Trophoblast cell (in vitro differentiated cells and primary cell): ENCODE data around the gene CEP164.
"Not testable (repeated sequence)": the region's sequence is repeated elsewhere in the genome, so short reads cannot be mapped to it uniquely, and the experiment has no call there.

Experiments used
- DNase-seq, 2 donors: peaks; one replicate each; pipeline ENCODE4 v3.0.0-alpha.2; 2016
- H2AFZ ChIP-seq: 2 replicates; pipeline ENCODE4 v1.6.1; 2013; ENCODE audit warnings: low read length, moderate library complexity, mild to moderate bottlenecking; ENCODE audit not compliant: insufficient read depth, poor library complexity
- H2AK5ac ChIP-seq: 2 replicates; pipeline ENCODE4 v1.6.1; 2013; ENCODE audit warnings: mild to moderate bottlenecking, low read length
- H2BK120ac ChIP-seq: 2 replicates; pipeline ENCODE4 v1.6.1; 2013; ENCODE audit warnings: low read length, mild to moderate bottlenecking, moderate library complexity; ENCODE audit not compliant: insufficient read depth, poor library complexity
- H2BK12ac ChIP-seq: 2 replicates; pipeline ENCODE4 v1.6.1; 2013; ENCODE audit warnings: mild to moderate bottlenecking, low read length, moderate library complexity
- H2BK5ac ChIP-seq: 2 replicates; pipeline ENCODE4 v1.6.1; 2013; ENCODE audit warnings: low read length, low read depth, moderate library complexity, mild to moderate bottlenecking; ENCODE audit not compliant: poor library complexity
- H3K14ac ChIP-seq: 2 replicates; pipeline ENCODE4 v1.6.1; 2013; ENCODE audit warnings: mild to moderate bottlenecking, low read length
- H3K18ac ChIP-seq: 2 replicates; pipeline ENCODE4 v1.6.1; 2013; ENCODE audit warnings: mild to moderate bottlenecking, low read length
- H3K23ac ChIP-seq: 2 replicates; pipeline ENCODE4 v1.6.1; 2013; ENCODE audit warnings: low read length
- H3K27ac ChIP-seq: 2 replicates; pipeline ENCODE4 v1.5.1; 2013; ENCODE audit warnings: low read depth, mild to moderate bottlenecking, inconsistent platforms, low read length, moderate library complexity
- H3K27me3 ChIP-seq: 2 replicates; pipeline ENCODE4 v1.6.1; 2013; ENCODE audit warnings: inconsistent platforms, mild to moderate bottlenecking, low read length, moderate library complexity; ENCODE audit not compliant: insufficient read depth
- H3K36me3 ChIP-seq, 2 experiments: 1 replicate in 1 of 2; 2 replicates in 1 of 2; pipeline ENCODE4 v1.6.1; 2013; ENCODE audit warnings: low read length in 2 of 2, mild to moderate bottlenecking in 2 of 2, moderate library complexity in 1 of 2; ENCODE audit not compliant: insufficient read depth in 2 of 2, control insufficient read depth in 1 of 2
- H3K4ac ChIP-seq: 2 replicates; pipeline ENCODE4 v1.6.1; 2013; ENCODE audit warnings: low read depth, mild to moderate bottlenecking, low read length, moderate library complexity
- H3K4me1 ChIP-seq, 2 experiments: 1 replicate in 1 of 2; 2 replicates in 1 of 2; pipeline ENCODE4 v1.6.1; 2013; ENCODE audit warnings: low read length in 2 of 2, mild to moderate bottlenecking in 2 of 2, moderate library complexity in 1 of 2; ENCODE audit not compliant: insufficient read depth in 2 of 2, control insufficient read depth in 1 of 2
- H3K4me2 ChIP-seq: 2 replicates; pipeline ENCODE4 v1.6.1; 2013; ENCODE audit warnings: inconsistent platforms, mild to moderate bottlenecking, low read length, moderate library complexity
- H3K4me3 ChIP-seq: 2 replicates; pipeline ENCODE4 v1.5.1; 2013; ENCODE audit warnings: mild to moderate bottlenecking, low read depth, low read length, inconsistent platforms
- H3K79me1 ChIP-seq: one replicate; pipeline ENCODE4 v1.6.1; 2013; ENCODE audit warnings: low read length
- H3K79me2 ChIP-seq: 2 replicates; pipeline ENCODE4 v1.6.1; 2013; ENCODE audit warnings: low read length, mild to moderate bottlenecking; ENCODE audit not compliant: control insufficient read depth, insufficient read depth, poor library complexity
- H3K9ac ChIP-seq: 2 replicates; pipeline ENCODE4 v1.6.1; 2013; ENCODE audit warnings: mild to moderate bottlenecking, low read length
- H3K9me3 ChIP-seq: 2 replicates; pipeline ENCODE4 v1.6.1; 2013; ENCODE audit warnings: low read depth, mild to moderate bottlenecking, control low read depth, inconsistent platforms, low read length; ENCODE audit not compliant: insufficient read depth
- H4K12ac ChIP-seq: 2 replicates; pipeline ENCODE4 v1.6.1; 2013; ENCODE audit warnings: low read depth, mild to moderate bottlenecking, low read length, moderate library complexity
- H4K8ac ChIP-seq: 2 replicates; pipeline ENCODE4 v1.6.1; 2013; ENCODE audit warnings: low read depth, mild to moderate bottlenecking, low read length, moderate library complexity
- H4K91ac ChIP-seq: one replicate; pipeline ENCODE4 v1.6.1; 2013; ENCODE audit warnings: low read depth, mild to moderate bottlenecking, low read length, moderate library complexity
- whole genome bisulfite sequencing: extraction: QIAGEN DNeasy Blood & Tissue Kit; methylation state at CpG from one replicate; pipeline ENCODE4 v1.1.7; 2013; ENCODE audit warnings: missing lambda C conversion rate; ENCODE audit not compliant: insufficient read length, insufficient coverage; ENCODE audit errors: extremely low coverage; 5-methylcytosine and 5-hydroxymethylcytosine counted together

CEP164 gene

DNA sequence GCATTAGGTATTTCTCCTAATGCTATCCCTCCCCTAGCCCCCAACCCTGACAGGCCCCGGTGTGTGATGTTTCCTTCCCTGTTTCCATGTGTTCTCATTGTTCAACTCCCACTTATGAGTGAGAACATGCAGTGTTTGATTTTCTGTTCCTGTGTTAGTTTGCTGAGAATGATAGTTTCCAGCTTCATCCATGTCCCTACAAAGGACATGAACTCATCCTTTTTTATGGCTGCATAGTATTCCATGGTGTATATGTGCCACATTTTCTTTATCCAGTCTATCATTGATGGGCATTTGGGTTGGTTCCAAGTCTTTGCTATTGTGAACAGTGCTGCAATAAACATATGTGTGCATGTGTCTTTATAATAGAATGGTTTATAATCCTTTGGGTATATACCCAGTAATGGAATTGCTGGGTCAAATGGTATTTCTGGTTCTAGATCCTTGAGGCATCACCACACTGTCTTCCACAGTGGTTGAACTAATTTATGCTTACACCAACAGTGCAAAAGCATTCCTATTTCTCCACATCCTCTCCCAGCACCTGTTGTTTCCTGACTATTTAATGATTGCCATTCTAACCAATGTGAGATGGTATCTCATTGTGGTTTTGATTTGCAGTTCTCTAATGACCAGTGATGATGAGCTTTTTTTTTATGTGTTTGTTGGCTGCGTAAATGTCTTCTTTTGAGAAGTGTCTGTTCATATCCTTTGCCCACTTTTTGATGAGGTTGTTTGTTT is 71.6 kb downstream of the CEP164 start:
- H3K79me1 ChIP-seq, H3K4me3 ChIP-seq, H3K23ac ChIP-seq, H3K4me2 ChIP-seq, H2BK120ac ChIP-seq, H3K9ac ChIP-seq, H4K91ac ChIP-seq, DNase-seq, H3K9me3 ChIP-seq, H2BK5ac ChIP-seq, H4K12ac ChIP-seq, H3K79me2 ChIP-seq, H3K27me3 ChIP-seq, H3K27ac ChIP-seq, H4K8ac ChIP-seq, H3K18ac ChIP-seq, H3K4ac ChIP-seq, H3K4me1 ChIP-seq, H2BK12ac ChIP-seq, H2AFZ ChIP-seq, H2AK5ac ChIP-seq, H3K14ac ChIP-seq: not testable (repeated sequence)
- no CpG with 5 or more reads among the region's 2 CpGs for WGBS
- peaks cover 26 to 29% of the 10 kb centered on the region in 2 experiments for H3K36me3 ChIP-seq

DNA sequence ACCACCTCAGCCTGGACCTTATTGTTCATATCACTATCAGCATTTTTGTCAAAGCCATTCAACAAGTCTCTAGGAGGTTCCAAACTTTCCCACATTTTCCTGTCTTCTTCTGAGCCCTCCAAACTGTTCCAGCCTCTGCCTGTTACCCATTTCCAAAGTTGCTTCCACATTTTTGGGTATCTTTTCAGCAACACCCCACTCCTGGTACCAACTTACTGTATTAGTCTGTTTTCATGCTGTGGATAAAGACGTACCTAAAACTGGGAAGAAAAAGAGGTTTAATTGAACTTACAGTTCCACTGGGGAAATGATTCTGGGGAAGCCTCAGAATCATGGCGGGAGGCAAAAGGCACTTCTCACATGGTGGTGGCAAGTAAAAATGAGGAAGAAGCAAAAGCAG is 78.2 kb downstream of the CEP164 start:
- H3K79me1 ChIP-seq, H4K91ac ChIP-seq, H2AK5ac ChIP-seq, H2BK120ac ChIP-seq, H2BK5ac ChIP-seq, H3K4me2 ChIP-seq, H3K79me2 ChIP-seq, H3K27me3 ChIP-seq, H4K12ac ChIP-seq, H3K4ac ChIP-seq, H3K23ac ChIP-seq, H3K4me1 ChIP-seq, H3K27ac ChIP-seq, H3K9ac ChIP-seq, H2AFZ ChIP-seq, H3K18ac ChIP-seq, H4K8ac ChIP-seq, H2BK12ac ChIP-seq, H3K14ac ChIP-seq, H3K9me3 ChIP-seq, DNase-seq, H3K4me3 ChIP-seq: not testable (repeated sequence)
- no CpG with 5 or more reads among the region's 2 CpGs for WGBS
- H3K36me3 ChIP-seq: peaks cover 23 to 30% of the 10 kb centered on the region in 2 experiments

DNA sequence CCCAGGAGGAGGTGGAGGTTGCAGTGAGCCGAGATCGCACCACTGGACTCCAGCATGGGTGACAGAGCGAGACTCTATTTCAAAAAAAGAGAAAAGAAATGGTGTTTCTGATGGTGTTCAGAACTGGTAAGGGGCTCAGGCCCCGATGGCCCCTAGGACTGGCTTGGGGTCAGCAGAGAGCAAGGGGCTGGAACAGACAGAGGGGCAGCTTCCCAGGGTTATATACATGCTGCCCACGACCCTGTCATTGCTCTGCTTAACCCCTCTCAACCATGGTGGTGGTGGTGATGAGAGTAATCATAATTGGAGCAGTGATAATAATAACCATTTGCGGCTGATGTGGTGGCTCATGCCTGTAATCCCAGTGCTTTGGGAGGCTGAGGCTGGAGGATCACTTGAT is 79.4 kb downstream of the CEP164 start:
- Histone ChIP-seq H3K23ac (no peak overlapping the region), H3K9me3 (peaks cover 5% of the 10 kb centered on the region), H3K4me2 (no peak overlapping the region), H3K9ac (no peak overlapping the region), H3K4ac (no peak overlapping the region), H3K18ac (no peak overlapping the region), H2AFZ (no peak overlapping the region), H2BK5ac (no peak overlapping the region), H3K36me3 (peaks cover 23 to 30% of the 10 kb centered on the region in 2 experiments), H2BK12ac (no peak overlapping the region), H2AK5ac (no peak overlapping the region), H3K27me3 (no peaks in the 10 kb centered on the region), H4K8ac (no peak overlapping the region), H3K14ac (no peak overlapping the region), H3K79me2 (no peaks in the 10 kb centered on the region), H4K12ac (no peak overlapping the region), H3K4me1 (peaks cover 4 to 8% of the 10 kb centered on the region in 2 experiments), H3K79me1 (no peaks in the 10 kb centered on the region), H2BK120ac (no peak overlapping the region), H4K91ac (no peak overlapping the region), H3K4me3 (no peak overlapping the region), H3K27ac (no peak overlapping the region)
- no peak for DNase-seq
- WGBS: no CpG with 5 or more reads among the region's 6 CpGs

DNA sequence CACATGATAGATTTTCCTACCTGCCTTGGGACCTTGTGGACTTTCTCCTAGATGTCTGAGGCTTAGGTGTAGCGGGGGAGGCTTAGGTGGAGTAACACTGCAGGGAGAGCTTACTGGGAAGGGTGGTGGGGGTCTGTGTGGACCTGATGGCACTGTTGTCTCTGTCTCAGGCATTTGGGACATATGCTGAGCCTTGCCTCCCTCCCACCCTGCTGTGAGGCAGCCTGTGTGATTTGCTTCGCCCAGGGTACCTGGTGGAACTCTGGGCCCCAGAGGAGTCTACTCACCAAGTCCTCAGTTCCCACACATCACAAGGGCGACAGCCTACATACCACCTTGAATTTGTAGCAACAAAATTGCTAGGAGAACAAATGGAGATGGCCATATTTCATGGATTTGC is 80.7 kb downstream of the CEP164 start:
- Histone ChIP-seq H3K9me3 (peaks cover 5% of the 10 kb centered on the region), H2BK12ac (no peak overlapping the region), H3K4ac (no peak overlapping the region), H4K8ac (no peak overlapping the region), H3K23ac (no peak overlapping the region), H2AK5ac (no peak overlapping the region), H3K27ac (no peak overlapping the region), H4K12ac (no peak overlapping the region), H3K4me1 (peaks cover 4 to 11% of the 10 kb centered on the region in 2 experiments), H2BK5ac (no peak overlapping the region), H3K4me3 (no peak overlapping the region), H3K4me2 (no peak overlapping the region), H3K9ac (no peak overlapping the region), H3K14ac (no peak overlapping the region), H4K91ac (no peak overlapping the region), H3K79me2 (no peaks in the 10 kb centered on the region), H3K27me3 (no peaks in the 10 kb centered on the region), H3K36me3 (peaks cover 23 to 30% of the 10 kb centered on the region in 2 experiments), H3K18ac (no peak overlapping the region), H2BK120ac (no peak overlapping the region), H2AFZ (no peak overlapping the region), H3K79me1 (no peaks in the 10 kb centered on the region)
- DNase-seq: no peak
- no CpG with 5 or more reads among the region's 3 CpGs for WGBS
